ENCODE data around the gene ELOVL2. TPM values are rescaled to one million over a fixed set of nuclear protein-coding genes. Genes with fewer than 3 reads are reported as not detected.
A peak's percentile ranks its signal among the peaks of the same experiment; 100 is the strongest.

ELOVL2 gene
- total and polyA plus RNA-seq, 4 donors, result 0.81 to 1.5 TPM; not detected in 2

GRCh38 chr6:10954590-10955010, 89.5 kb downstream of the ELOVL2 start:
- Histone ChIP-seq H3K27me3 (ENCODE audit: control insufficient read depth in 1 of 2, insufficient read depth in 2 of 2, low read length in 1 of 2) (no peaks in the 10 kb centered on the region), H3K36me3 (ENCODE audit: control insufficient read depth in 1 of 2, insufficient read depth in 2 of 2, low read length in 1 of 2) (peaks cover 0 to 3% of the 10 kb centered on the region in 2 donors), H3K4me3 (ENCODE audit: low read length in 2 of 2) (no peak overlapping the region), H3K27ac (ENCODE audit: low read depth in 1 of 2, low read length in 2 of 2) (no peak overlapping the region), H3K9me3 (ENCODE audit: control insufficient read depth, low read length) (no peaks in the 10 kb centered on the region), H3K4me1 (ENCODE audit: control insufficient read depth in 1 of 2, insufficient read depth in 2 of 2, low read length in 2 of 2) (no peaks in the 10 kb centered on the region)
- WGBS, 2 donors, result 33% methylated on average over 15 of the region's 15 CpGs
- intact Hi-C loops (cut with DNase I), result loop anchor here (5.0 to 10.0 kb wide), 3 partner anchors 110 to 623 kb away; no protein-coding TSS in a partner anchor
- ATAC-seq (ENCODE audit: low FRiP score) (peak; percentile 54), DNase-seq (peak; percentile 74 to 87)

- no peak overlapping the region for H3K27ac ChIP-seq (ENCODE audit: low read depth in 1 of 2, low read length in 2 of 2)
- no peak for DNase-seq
- no peaks in the 10 kb centered on the region for H3K27me3 ChIP-seq (ENCODE audit: control insufficient read depth in 1 of 2, insufficient read depth in 2 of 2, low read length in 1 of 2)
- WGBS, 2 donors, result 12 to 15% methylated on average over 6 of the region's 6 CpGs
- no peaks in the 10 kb centered on the region for H3K4me1 ChIP-seq (ENCODE audit: control insufficient read depth in 1 of 2, insufficient read depth in 2 of 2, low read length in 2 of 2)
- no peak overlapping the region for H3K4me3 ChIP-seq (ENCODE audit: low read length in 2 of 2)
- no peaks in the 10 kb centered on the region for H3K9me3 ChIP-seq (ENCODE audit: control insufficient read depth, low read length)
- no peak for ATAC-seq (ENCODE audit: low FRiP score)
- no peaks in the 10 kb centered on the region for H3K36me3 ChIP-seq (ENCODE audit: control insufficient read depth in 1 of 2, insufficient read depth in 2 of 2, low read length in 1 of 2)
- intact Hi-C loops (cut with DNase I), result loop anchor here (5.0 to 10.0 kb wide), 3 partner anchors 113 to 626 kb away; no protein-coding TSS in a partner anchor
These were observed 92.3 kb downstream of the ELOVL2 start for GRCh38 chr6:10951675-10952282.

- no peaks in the 10 kb centered on the region for H3K4me1 ChIP-seq (ENCODE audit: control insufficient read depth in 1 of 2, insufficient read depth in 2 of 2, low read length in 2 of 2)
- 92 to 93% methylated on average over 6 of the region's 6 CpGs for WGBS, 2 donors
- H3K4me3 ChIP-seq (ENCODE audit: low read length in 2 of 2), result no peak overlapping the region
- H3K27me3 ChIP-seq (ENCODE audit: control insufficient read depth in 1 of 2, insufficient read depth in 2 of 2, low read length in 1 of 2), result no peaks in the 10 kb centered on the region
- no peaks in the 10 kb centered on the region for H3K9me3 ChIP-seq (ENCODE audit: control insufficient read depth, low read length)
- no peak for ATAC-seq (ENCODE audit: low FRiP score)
- H3K27ac ChIP-seq (ENCODE audit: low read depth in 1 of 2, low read length in 2 of 2), result no peak overlapping the region
- DNase-seq, result no peak
- no peaks in the 10 kb centered on the region for H3K36me3 ChIP-seq (ENCODE audit: control insufficient read depth in 1 of 2, insufficient read depth in 2 of 2, low read length in 1 of 2)
- intact Hi-C loops (cut with DNase I), result loop anchor here (5.0 to 10.0 kb wide), 3 partner anchors 115 to 627 kb away; no protein-coding TSS in a partner anchor
These were observed 94.3 kb downstream of the ELOVL2 start for GRCh38 chr6:10949579-10950490.

- intact Hi-C loops (cut with DNase I), result no loop called here
- H3K36me3 ChIP-seq (ENCODE audit: control insufficient read depth in 1 of 2, insufficient read depth in 2 of 2, low read length in 1 of 2), result no peaks in the 10 kb centered on the region
- H3K27ac ChIP-seq (ENCODE audit: low read depth in 1 of 2, low read length in 2 of 2), result no peak overlapping the region
- ATAC-seq (ENCODE audit: low FRiP score) (no peak), DNase-seq (no peak)
- H3K4me3 ChIP-seq (ENCODE audit: low read length in 2 of 2), result no peak overlapping the region
- no peaks in the 10 kb centered on the region for H3K27me3 ChIP-seq (ENCODE audit: control insufficient read depth in 1 of 2, insufficient read depth in 2 of 2, low read length in 1 of 2)
- H3K9me3 ChIP-seq (ENCODE audit: control insufficient read depth, low read length), result no peaks in the 10 kb centered on the region
- no peaks in the 10 kb centered on the region for H3K4me1 ChIP-seq (ENCODE audit: control insufficient read depth in 1 of 2, insufficient read depth in 2 of 2, low read length in 2 of 2)
- 84 to 96% methylated on average over 5 of the region's 5 CpGs for WGBS, 2 donors
These were observed 96.1 kb downstream of the ELOVL2 start for GRCh38 chr6:10947966-10948365.

- 77 to 92% methylated on average over 1 of the region's 1 CpG for WGBS, 2 donors
- intact Hi-C loops (cut with DNase I), result no loop called here
- Histone ChIP-seq H3K9me3 (ENCODE audit: control insufficient read depth, low read length) (no peaks in the 10 kb centered on the region), H3K27ac (ENCODE audit: low read depth in 1 of 2, low read length in 2 of 2) (no peak overlapping the region), H3K4me1 (ENCODE audit: control insufficient read depth in 1 of 2, insufficient read depth in 2 of 2, low read length in 2 of 2) (no peaks in the 10 kb centered on the region), H3K4me3 (ENCODE audit: low read length in 2 of 2) (no peak overlapping the region), H3K36me3 (ENCODE audit: control insufficient read depth in 1 of 2, insufficient read depth in 2 of 2, low read length in 1 of 2) (no peaks in the 10 kb centered on the region), H3K27me3 (ENCODE audit: control insufficient read depth in 1 of 2, insufficient read depth in 2 of 2, low read length in 1 of 2) (no peaks in the 10 kb centered on the region)
- ATAC-seq (ENCODE audit: low FRiP score), result no peak
- DNase-seq, result no peak
These were observed 98.3 kb downstream of the ELOVL2 start for GRCh38 chr6:10945845-10946244.

- no peak for ATAC-seq (ENCODE audit: low FRiP score)
- Histone ChIP-seq H3K27ac (ENCODE audit: low read depth in 1 of 2, low read length in 2 of 2) (no peak overlapping the region), H3K27me3 (ENCODE audit: control insufficient read depth in 1 of 2, insufficient read depth in 2 of 2, low read length in 1 of 2) (no peaks in the 10 kb centered on the region), H3K9me3 (ENCODE audit: control insufficient read depth, low read length) (no peaks in the 10 kb centered on the region), H3K4me3 (ENCODE audit: low read length in 2 of 2) (no peak overlapping the region), H3K36me3 (ENCODE audit: control insufficient read depth in 1 of 2, insufficient read depth in 2 of 2, low read length in 1 of 2) (no peaks in the 10 kb centered on the region), H3K4me1 (ENCODE audit: control insufficient read depth in 1 of 2, insufficient read depth in 2 of 2, low read length in 2 of 2) (no peaks in the 10 kb centered on the region)
- WGBS, 2 donors, result 95 to 98% methylated on average over 2 of the region's 2 CpGs
- intact Hi-C loops (cut with DNase I), result no loop called here
- DNase-seq, result no peak
These were observed 104.3 kb downstream of the ELOVL2 start for GRCh38 chr6:10939840-10940239.

- Histone ChIP-seq H3K27ac (ENCODE audit: low read depth in 1 of 2, low read length in 2 of 2) (no peak overlapping the region), H3K27me3 (ENCODE audit: control insufficient read depth in 1 of 2, insufficient read depth in 2 of 2, low read length in 1 of 2) (no peaks in the 10 kb centered on the region), H3K4me1 (ENCODE audit: control insufficient read depth in 1 of 2, insufficient read depth in 2 of 2, low read length in 2 of 2) (no peaks in the 10 kb centered on the region), H3K36me3 (ENCODE audit: control insufficient read depth in 1 of 2, insufficient read depth in 2 of 2, low read length in 1 of 2) (no peaks in the 10 kb centered on the region), H3K4me3 (ENCODE audit: low read length in 2 of 2) (no peak overlapping the region), H3K9me3 (ENCODE audit: control insufficient read depth, low read length) (no peaks in the 10 kb centered on the region)
- DNase-seq, result no peak
- 42 to 47% methylated on average over 1 of the region's 1 CpG for WGBS, 2 donors
- intact Hi-C loops (cut with DNase I), result no loop called here
- ATAC-seq (ENCODE audit: low FRiP score), result no peak
These were observed 111.0 kb downstream of the ELOVL2 start for GRCh38 chr6:10933126-10933525.

Measured in aorta (tissue), 5 donors.